ENCODE data around the gene TFAP2E.

Gene TFAP2E

GRCh38 chr1:35557611-35558373, 15.3 kb upstream of the TFAP2E start, which contains the start of gene NCDN:
TSS of gene NCDN (plus strand) at chr1:35557799. CDS start at chr1:35558191, 392 bp downstream.
- ChIA-PET CTCF (interaction anchor here (1.3 to 1.8 kb wide), 3 partner anchors 11 to 158 kb away, joined by 3 to 4 read pairs (median 4); no protein-coding TSS in a partner anchor), POLR2A (interaction anchor here (0.9 to 2.2 kb wide), 7 partner anchors 10 to 212 kb away, joined by 3 to 11 read pairs (median 3); partner anchors contain the start of gene CLSPN)
- DNase-seq (ENCODE audit: extremely low spot score), result peak; percentile 93
- TF ChIP-seq LEF1 (IDR thresholded peaks at IDR 0.05; ENCODE audit: borderline replicate concordance) (no peak), NFRKB (IDR thresholded peaks at IDR 0.05) (no peak), L3MBTL2 (conservative IDR thresholded peaks at IDR 0.05) (0 out of 2 replicates have a peak, but pooled peaks have one; percentile 26), ELF4 (IDR thresholded peaks at IDR 0.05) (peak; percentile 79), ARNT (IDR thresholded peaks at IDR 0.05) (no peak)

- no peak for DNase-seq (ENCODE audit: extremely low spot score)
- ChIA-PET CTCF (interaction anchor here (1.3 to 1.8 kb wide), 2 partner anchors 10 to 107 kb away, joined by 3 to 4 read pairs; no protein-coding TSS in a partner anchor), POLR2A (no interaction called here)
- no peak for TF ChIP-seq BHLHE40 (IDR thresholded peaks at IDR 0.05; ENCODE audit: borderline replicate concordance)
- TF ChIP-seq SUZ12 (IDR thresholded peaks at IDR 0.05), result no peak
- TF ChIP-seq ELF4 (IDR thresholded peaks at IDR 0.05), result no peak
- no peak for TF ChIP-seq FOXK2 (IDR thresholded peaks at IDR 0.05)
- no peak for TF ChIP-seq HDGF (IDR thresholded peaks at IDR 0.05; ENCODE audit: borderline replicate concordance)
- TF ChIP-seq ZNF384 (IDR thresholded peaks at IDR 0.05), result no peak
- no peak for TF ChIP-seq FOXM1 (IDR thresholded peaks at IDR 0.05; ENCODE audit: borderline replicate concordance)
- TF ChIP-seq CTBP1 (IDR thresholded peaks at IDR 0.05; ENCODE audit: borderline replicate concordance), result no peak
- no peak for TF ChIP-seq ARNT (IDR thresholded peaks at IDR 0.05)
- no peak for TF ChIP-seq TARDBP (IDR thresholded peaks at IDR 0.05)
- no peak for TF ChIP-seq L3MBTL2 (conservative IDR thresholded peaks at IDR 0.05)
- no peak for TF ChIP-seq FOXA1 (IDR thresholded peaks at IDR 0.05)
- no peak for TF ChIP-seq NFRKB (IDR thresholded peaks at IDR 0.05)
- TF ChIP-seq SP1 (IDR thresholded peaks at IDR 0.05), result no peak
- TF ChIP-seq PKNOX1 (IDR thresholded peaks at IDR 0.05), result no peak
Measured at GRCh38 chr1:35558374-35559316, 14.5 kb upstream of the TFAP2E start.

GRCh38 chr1:35559317-35559944, 13.7 kb upstream of the TFAP2E start:
- CTCF ChIA-PET, result interaction anchor here (1.8 kb wide), 1 partner anchor 108 kb away, joined by 4 read pairs; no protein-coding TSS in a partner anchor
- DNase-seq (ENCODE audit: extremely low spot score), result no peak
- TF ChIP-seq ELF4 (IDR thresholded peaks at IDR 0.05), result no peak
- TF ChIP-seq TARDBP (IDR thresholded peaks at IDR 0.05), result no peak
- TF ChIP-seq CTBP1 (IDR thresholded peaks at IDR 0.05; ENCODE audit: borderline replicate concordance), result no peak
- no peak for TF ChIP-seq FOXA1 (IDR thresholded peaks at IDR 0.05)
- no peak for TF ChIP-seq SUZ12 (IDR thresholded peaks at IDR 0.05)
- no peak for TF ChIP-seq PKNOX1 (IDR thresholded peaks at IDR 0.05)
- POLR2A ChIA-PET, result interaction anchor here (2.9 kb wide), 1 partner anchor 210 kb away, joined by 14 read pairs; the partner anchor contains the start of gene CLSPN

DNA sequence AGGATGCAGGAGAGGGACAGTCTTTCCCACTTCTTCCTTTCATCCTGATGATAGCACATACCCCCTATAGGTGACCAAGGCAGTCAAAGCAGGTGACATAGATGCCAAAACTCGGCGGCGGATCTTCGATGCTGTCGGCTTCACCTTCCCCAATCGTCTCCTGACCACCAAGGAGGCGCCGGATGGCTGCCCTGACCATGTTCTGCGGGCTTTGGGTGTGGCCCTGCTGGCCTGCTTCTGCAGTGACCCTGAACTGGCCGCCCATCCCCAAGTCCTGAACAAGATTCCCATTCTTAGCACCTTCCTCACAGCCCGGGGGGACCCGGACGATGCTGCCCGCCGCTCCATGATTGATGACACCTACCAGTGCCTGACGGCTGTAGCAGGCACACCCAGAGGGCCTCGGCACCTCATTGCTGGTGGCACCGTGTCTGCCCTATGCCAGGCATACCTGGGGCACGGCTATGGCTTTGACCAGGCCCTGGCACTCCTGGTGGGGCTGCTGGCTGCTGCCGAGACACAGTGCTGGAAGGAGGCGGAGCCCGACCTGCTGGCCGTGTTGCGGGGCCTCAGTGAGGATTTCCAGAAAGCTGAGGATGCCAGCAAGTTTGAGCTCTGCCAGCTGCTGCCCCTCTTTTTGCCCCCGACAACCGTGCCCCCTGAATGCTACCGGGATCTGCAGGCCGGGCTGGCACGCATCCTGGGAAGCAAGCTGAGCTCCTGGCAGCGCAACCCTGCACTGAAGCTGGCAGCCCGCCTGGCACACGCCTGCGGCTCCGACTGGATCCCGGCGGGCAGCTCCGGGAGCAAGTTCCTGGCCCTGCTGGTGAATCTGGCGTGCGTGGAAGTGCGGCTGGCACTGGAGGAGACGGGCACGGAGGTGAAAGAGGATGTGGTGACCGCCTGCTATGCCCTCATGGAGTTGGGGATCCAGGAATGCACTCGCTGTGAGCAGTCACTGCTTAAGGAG, 12.6 kb upstream of the TFAP2E start:
- DNase-seq (ENCODE audit: extremely low spot score), result no peak
- ChIA-PET POLR2A (interaction anchor here (1.2 to 2.9 kb wide), 3 partner anchors 81 to 209 kb away, joined by 3 to 14 read pairs (median 3); partner anchors contain the start of gene CLSPN), CTCF (no interaction called here)
- TF ChIP-seq ARNT (IDR thresholded peaks at IDR 0.05) (no peak), CTBP1 (IDR thresholded peaks at IDR 0.05; ENCODE audit: borderline replicate concordance) (no peak), ZNF384 (IDR thresholded peaks at IDR 0.05) (no peak), HDGF (IDR thresholded peaks at IDR 0.05; ENCODE audit: borderline replicate concordance) (no peak), FOXM1 (IDR thresholded peaks at IDR 0.05; ENCODE audit: borderline replicate concordance) (no peak), L3MBTL2 (conservative IDR thresholded peaks at IDR 0.05) (no peak), FOXA1 (IDR thresholded peaks at IDR 0.05) (no peak), TARDBP (IDR thresholded peaks at IDR 0.05) (no peak)

- POLR2A ChIA-PET, result interaction anchor here (1.2 to 2.9 kb wide), 3 partner anchors 80 to 208 kb away, joined by 3 to 14 read pairs (median 3); partner anchors contain the start of gene CLSPN
- CTCF ChIA-PET, result no interaction called here
- DNase-seq (ENCODE audit: extremely low spot score), result no peak
- TF ChIP-seq LEF1 (IDR thresholded peaks at IDR 0.05; ENCODE audit: borderline replicate concordance) (no peak), FOXK2 (IDR thresholded peaks at IDR 0.05) (no peak), TARDBP (IDR thresholded peaks at IDR 0.05) (no peak), HDGF (IDR thresholded peaks at IDR 0.05; ENCODE audit: borderline replicate concordance) (no peak), PKNOX1 (IDR thresholded peaks at IDR 0.05) (no peak), ZNF384 (IDR thresholded peaks at IDR 0.05) (no peak), NFRKB (IDR thresholded peaks at IDR 0.05) (no peak)
Measured at GRCh38 chr1:35561297-35561971, 11.7 kb upstream of the TFAP2E start.

All from HEK293T (cell line).